Cardiac fibroblast (primary cell): ENCODE data around the gene C9orf152.
"Not testable (repeated sequence)": the region's sequence is repeated elsewhere in the genome, so short reads cannot be mapped to it uniquely, and the experiment has no call there.

Experiments
- DNase-seq, 2 donors: peaks; one replicate each; pipeline versions ENCODE4 v3.0.0 to v3.0.0-alpha.2; 2010; ENCODE audit warnings: low read depth in 2 of 2
- H3K4me3 ChIP-seq, 2 donors: replicated peaks in 1 of 2; 1 replicate in 1 of 2; 2 replicates in 1 of 2; pipeline ENCODE4 v1.5.1; 2011; ENCODE audit warnings: low read depth in 2 of 2, low read length in 2 of 2, mild to moderate bottlenecking in 2 of 2, moderate library complexity in 1 of 2
- TF ChIP-seq, protein P1 (sequence below): IDR thresholded peaks from one replicate; pipeline ENCODE4 v1.5.1; 2011; ENCODE audit warnings: low read depth, mild to moderate bottlenecking, low read length, inconsistent platforms

Gene C9orf152

DNA sequence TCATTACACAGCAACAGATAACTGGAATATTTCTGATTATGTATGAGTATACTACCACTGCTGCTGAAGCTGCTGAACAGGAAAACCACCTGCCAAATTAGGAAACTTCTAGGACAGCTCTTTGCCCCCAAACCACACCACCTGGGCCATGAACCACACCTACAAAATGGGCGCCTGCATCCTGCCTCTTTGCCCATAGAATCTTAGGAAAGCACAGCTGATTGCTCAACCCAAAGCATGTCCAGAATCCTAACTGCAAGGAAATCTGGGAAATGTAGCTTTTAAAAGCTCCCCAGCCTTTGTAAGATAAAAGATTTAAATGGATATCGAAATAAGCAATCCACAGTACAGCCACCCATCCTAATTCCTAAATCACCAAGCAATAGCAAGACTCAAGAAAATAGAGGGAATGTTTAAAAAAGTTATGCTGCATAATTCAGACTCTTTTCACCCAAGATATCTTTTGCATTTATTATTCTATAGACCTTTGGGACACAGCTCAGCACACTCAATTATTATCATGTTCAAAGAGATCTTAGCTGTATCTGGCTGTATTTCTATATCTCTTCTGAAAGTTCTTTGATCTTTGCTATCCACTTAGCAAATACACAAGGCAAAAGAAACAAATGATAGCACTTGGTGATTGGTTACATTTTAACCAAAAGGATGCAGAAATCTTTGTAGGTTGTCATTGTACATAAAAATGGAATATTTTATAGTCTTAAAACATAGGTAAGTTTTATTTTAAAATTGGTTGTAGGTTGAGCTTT, 6.8 kb upstream of the C9orf152 start:
- TF ChIP-seq, protein P1, sequence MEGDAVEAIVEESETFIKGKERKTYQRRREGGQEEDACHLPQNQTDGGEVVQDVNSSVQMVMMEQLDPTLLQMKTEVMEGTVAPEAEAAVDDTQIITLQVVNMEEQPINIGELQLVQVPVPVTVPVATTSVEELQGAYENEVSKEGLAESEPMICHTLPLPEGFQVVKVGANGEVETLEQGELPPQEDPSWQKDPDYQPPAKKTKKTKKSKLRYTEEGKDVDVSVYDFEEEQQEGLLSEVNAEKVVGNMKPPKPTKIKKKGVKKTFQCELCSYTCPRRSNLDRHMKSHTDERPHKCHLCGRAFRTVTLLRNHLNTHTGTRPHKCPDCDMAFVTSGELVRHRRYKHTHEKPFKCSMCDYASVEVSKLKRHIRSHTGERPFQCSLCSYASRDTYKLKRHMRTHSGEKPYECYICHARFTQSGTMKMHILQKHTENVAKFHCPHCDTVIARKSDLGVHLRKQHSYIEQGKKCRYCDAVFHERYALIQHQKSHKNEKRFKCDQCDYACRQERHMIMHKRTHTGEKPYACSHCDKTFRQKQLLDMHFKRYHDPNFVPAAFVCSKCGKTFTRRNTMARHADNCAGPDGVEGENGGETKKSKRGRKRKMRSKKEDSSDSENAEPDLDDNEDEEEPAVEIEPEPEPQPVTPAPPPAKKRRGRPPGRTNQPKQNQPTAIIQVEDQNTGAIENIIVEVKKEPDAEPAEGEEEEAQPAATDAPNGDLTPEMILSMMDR = no peak
- no peak overlapping the region for H3K4me3 ChIP-seq
- DNase-seq = no peak

DNA sequence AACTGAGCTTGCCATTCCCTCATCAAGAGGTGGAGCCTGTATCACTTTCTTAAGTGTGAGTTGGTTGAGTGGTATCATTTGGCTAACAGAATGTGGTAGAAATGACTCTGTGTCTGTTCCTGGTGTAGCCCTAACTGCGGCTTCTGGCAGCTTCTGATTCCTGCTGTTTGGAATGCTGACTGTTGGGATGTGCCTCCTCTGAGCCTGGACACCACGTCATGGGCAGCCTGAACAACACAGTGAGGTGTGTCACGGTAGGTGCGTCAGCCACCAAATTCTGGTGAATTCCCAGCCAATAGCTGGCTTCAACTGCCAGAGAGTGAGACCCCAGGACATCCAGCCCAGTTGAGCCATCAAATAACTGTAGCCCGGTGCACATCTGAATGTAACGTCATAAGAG, 6.1 kb upstream of the C9orf152 start:
- no peak for DNase-seq
- TF ChIP-seq, protein P1 = no peak
- no peak overlapping the region for H3K4me3 ChIP-seq

DNA sequence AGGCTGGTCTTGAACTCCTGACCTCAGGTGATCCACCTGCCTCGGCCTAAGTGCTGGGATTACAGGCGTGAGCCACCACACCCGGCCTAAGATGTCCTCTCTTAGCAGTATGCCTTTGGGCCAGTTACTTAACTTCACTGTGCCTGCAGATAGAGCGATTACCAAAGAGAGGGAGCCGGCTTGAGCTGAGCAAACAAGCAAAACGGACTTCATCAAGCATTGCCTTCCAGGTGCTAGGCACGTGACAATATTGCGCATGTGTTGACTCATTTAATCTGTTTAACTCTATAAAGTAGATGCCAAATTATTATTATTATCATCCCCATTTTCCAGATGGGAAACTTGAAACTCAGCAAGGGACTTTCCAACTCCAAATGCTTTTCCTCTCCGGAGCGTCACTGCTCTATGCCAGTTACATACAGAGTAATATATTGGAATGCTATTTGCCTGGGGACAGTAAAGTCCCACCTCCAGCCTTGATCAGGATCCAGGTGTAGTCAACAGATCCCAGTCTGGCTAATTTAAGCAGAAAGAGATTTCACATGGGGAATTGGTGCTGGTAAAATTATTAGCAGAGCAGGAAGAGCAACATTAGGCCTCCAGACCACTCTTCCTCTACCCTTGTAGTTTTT, 5.6 kb upstream of the C9orf152 start:
- no peak for DNase-seq
- H3K4me3 ChIP-seq = no peak overlapping the region
- TF ChIP-seq, protein P1 = no peak

DNA sequence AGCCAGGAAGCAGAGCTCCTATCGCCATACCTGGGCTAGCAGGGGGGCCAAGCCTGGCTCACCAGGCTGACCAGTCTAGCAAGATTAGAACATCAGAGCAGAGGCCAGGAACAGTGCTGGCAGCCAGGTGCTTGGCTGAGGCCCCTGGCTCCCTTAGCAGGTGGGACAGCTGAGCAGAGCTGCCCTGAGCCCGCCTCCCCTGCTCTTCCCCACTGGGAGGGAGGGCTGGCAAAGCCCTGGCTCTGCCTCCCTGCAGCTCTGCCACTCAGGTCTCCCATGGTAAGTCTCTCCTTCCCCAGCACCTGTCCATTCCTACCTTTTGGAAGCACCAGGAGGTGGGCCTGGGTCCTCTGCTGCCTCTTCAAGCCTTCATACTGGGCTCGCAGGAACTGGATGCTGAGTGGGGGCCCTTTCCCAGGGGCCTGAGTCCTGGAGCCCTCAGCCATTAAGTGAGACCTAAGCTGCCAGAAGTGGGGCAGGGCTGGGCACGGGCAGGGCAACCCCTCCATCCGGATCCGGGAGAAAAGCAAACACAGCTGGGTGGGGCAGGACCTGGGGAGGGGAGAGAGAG, 803 bp downstream of the C9orf152 start:
- no peak overlapping the region for H3K4me3 ChIP-seq
- no peak for DNase-seq
- TF ChIP-seq, protein P1 = no peak

DNA sequence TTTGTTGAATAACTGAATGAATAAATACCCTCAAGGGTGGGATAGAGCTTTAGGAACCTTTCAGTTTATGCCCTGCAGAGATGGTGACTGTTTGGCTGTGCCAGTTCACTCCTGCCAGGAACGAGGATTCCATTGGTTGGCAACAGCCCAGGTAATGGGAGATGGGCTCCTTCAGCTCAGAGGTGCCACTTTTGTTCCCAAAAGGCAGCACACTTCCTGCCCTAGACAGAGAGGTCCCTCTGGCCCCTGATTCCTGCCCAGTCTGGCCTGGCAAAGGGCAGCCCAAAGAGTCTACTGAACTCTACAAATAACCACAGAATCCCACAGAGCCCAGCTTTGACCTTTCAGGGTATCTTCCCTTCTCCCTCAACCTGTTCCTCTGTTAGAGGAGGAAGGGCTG, 1.6 kb downstream of the C9orf152 start:
- no peak overlapping the region for H3K4me3 ChIP-seq
- no peak for DNase-seq
- TF ChIP-seq, protein P1 = no peak

DNA sequence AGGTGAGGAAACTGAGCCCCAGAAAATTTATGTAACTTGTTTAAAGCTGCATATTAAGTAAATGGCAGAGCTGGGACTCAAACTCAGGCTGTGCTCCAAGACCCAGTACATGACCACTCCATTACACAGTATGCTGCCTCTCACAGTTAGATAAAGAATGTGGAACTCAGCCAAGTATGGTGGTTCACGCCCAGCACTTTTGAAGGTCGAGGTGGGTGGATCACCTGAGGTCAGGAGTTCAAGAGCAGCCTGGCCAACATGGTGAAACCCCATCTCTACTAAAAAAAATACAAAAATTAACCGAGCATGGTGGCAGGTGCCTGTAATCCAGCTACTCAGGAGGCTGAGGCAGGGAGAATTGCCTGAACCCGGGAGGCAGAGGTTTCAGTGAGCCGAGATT, 2.3 kb downstream of the C9orf152 start:
- not testable (repeated sequence) for DNase-seq

DNA sequence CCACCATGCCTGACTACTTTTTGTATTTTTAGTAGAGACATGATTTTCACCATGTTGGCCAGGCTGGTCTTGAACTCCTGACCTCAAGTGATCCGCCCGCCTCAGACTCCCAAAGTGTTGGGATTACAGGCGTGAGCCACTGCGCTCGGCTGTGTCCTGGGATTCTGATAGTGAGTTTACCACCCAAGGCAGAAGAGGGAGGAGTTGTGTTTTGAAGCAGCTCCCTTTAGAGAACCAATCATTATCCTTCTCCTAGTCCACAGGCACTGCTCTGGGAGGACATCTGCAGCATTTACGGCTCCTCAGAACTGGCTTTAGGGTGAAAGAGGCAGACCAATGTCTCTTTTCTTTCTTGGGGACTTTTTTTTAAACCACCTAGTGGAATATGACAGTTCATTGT, 5.7 kb downstream of the C9orf152 start:
- TF ChIP-seq, protein P1 = no peak
- no peak for DNase-seq
- no peak overlapping the region for H3K4me3 ChIP-seq

More for the DNA sequence above, 2.3 kb downstream of the C9orf152 start:
- not testable (repeated sequence) for H3K4me3 ChIP-seq
